Loucy (cell line): ENCODE results near the gene SURF1.

ENCODE experiments used
- EZH2phosphoT487 ChIP-seq: fragments of 200-600 bp; IDR thresholded peaks from 2 replicates; pipeline ENCODE4 v1.6.1; 2018; ENCODE audit warnings: antibody characterized with exemption, mild to moderate bottlenecking, moderate library complexity, borderline replicate concordance
- TF ChIP-seq, protein P1 (sequence below): fragments of 200-600 bp; sonication (generic); conservative IDR thresholded peaks from 2 replicates; pipeline ENCODE4 v1.5.1; 2014; ENCODE audit warnings: mild to moderate bottlenecking, antibody characterized with exemption, low read length

DNA sequence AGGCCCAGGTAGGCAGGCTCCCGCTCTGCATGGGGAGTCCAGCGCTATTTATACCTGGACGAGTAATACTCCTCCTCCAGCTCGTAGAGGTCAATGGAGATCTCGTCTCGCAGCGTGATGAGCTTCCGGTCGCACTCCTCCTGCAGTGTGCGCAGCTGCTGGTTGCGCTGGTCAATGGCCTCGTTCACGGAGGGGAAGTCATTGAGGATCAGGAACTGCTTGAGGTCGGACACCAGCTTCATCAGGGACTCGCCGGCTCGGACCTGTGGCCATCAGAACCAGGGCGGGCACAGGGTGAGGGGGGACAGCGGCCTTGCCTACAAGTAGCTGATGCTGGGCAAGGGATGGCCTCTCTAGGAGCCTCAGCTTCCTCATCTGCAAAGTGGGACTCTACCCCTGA lies 12.2 kb downstream of the SURF1 start:
- TF ChIP-seq, protein P1, sequence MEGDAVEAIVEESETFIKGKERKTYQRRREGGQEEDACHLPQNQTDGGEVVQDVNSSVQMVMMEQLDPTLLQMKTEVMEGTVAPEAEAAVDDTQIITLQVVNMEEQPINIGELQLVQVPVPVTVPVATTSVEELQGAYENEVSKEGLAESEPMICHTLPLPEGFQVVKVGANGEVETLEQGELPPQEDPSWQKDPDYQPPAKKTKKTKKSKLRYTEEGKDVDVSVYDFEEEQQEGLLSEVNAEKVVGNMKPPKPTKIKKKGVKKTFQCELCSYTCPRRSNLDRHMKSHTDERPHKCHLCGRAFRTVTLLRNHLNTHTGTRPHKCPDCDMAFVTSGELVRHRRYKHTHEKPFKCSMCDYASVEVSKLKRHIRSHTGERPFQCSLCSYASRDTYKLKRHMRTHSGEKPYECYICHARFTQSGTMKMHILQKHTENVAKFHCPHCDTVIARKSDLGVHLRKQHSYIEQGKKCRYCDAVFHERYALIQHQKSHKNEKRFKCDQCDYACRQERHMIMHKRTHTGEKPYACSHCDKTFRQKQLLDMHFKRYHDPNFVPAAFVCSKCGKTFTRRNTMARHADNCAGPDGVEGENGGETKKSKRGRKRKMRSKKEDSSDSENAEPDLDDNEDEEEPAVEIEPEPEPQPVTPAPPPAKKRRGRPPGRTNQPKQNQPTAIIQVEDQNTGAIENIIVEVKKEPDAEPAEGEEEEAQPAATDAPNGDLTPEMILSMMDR, result no peak
- no peak for TF ChIP-seq EZH2phosphoT487
